H1 (cell line): Measurements from ENCODE around the gene BMP4. TPM values are rescaled to one million over a fixed set of nuclear protein-coding genes. Genes with fewer than 3 reads are reported as not detected.
A peak's percentile ranks its signal among the peaks of the same experiment; 100 is the strongest.

Experiments used
- CTCF ChIA-PET: fragments of 300-600 bp; sonication (Branson Sonifier 250); formaldehyde crosslinking; loops from one replicate; lab custom pipeline; 2021; ENCODE audit not compliant: partially characterized antibody; lab: Charles Lee
- POLR2A ChIA-PET: fragments of 300-600 bp; sonication (Branson Sonifier 250); formaldehyde crosslinking; loops from one replicate; lab custom pipeline; 2021; ENCODE audit warnings: inconsistent platforms; ENCODE audit not compliant: partially characterized antibody; lab: Charles Lee
- DNase-seq, 2 experiments: peaks; one replicate each; pipeline versions ENCODE4 v3.0.0 to v3.0.0-alpha.2; 2010 to 2022; ENCODE audit warnings: low spot score in 2 of 2, low read depth in 1 of 2, mixed read lengths in 1 of 2
- FAIRE-seq: peaks from 2 replicates; lab custom pipeline; 2011; peaks lifted over from hg19 to GRCh38; lab: Jason Lieb, UNC
- H2AFZ ChIP-seq: 2 replicates; pipeline ENCODE4 v1.8.1; 2012; ENCODE audit warnings: low read length, inconsistent platforms
- H2AK5ac ChIP-seq: 2 replicates; pipeline ENCODE4 v1.6.1; 2013; ENCODE audit warnings: low read depth, low read length
- H2BK120ac ChIP-seq: replicated peaks from 2 replicates; pipeline ENCODE3; 2013; ENCODE audit warnings: low read depth, low read length, inconsistent platforms
- H2BK12ac ChIP-seq: 2 replicates; pipeline ENCODE4 v1.6.1; 2013; ENCODE audit warnings: low read depth, low read length
- H2BK15ac ChIP-seq: 2 replicates; pipeline ENCODE4 v1.6.1; 2013; ENCODE audit warnings: low read length
- H2BK20ac ChIP-seq: 2 replicates; pipeline ENCODE4 v1.6.1; 2013; ENCODE audit warnings: low read length
- H2BK5ac ChIP-seq: 2 replicates; pipeline ENCODE4 v1.6.1; 2013; ENCODE audit warnings: low read depth, low read length
- H3K14ac ChIP-seq: 2 replicates; pipeline ENCODE4 v1.6.1; 2013; ENCODE audit warnings: inconsistent platforms; ENCODE audit not compliant: insufficient read length
- H3K18ac ChIP-seq: 2 replicates; pipeline ENCODE4 v1.6.1; 2013; ENCODE audit warnings: low read length; ENCODE audit errors: extremely low read depth
- H3K23ac ChIP-seq: 2 replicates; pipeline ENCODE4 v1.6.1; 2013; ENCODE audit warnings: inconsistent platforms; ENCODE audit not compliant: insufficient read length
- H3K23me2 ChIP-seq: 2 replicates; pipeline ENCODE4 v1.6.1; 2013; ENCODE audit warnings: low read depth, low read length
- H3K27ac ChIP-seq: 2 replicates; pipeline ENCODE4 v1.6.1; 2011; ENCODE audit warnings: low read depth, low read length, inconsistent platforms
- H3K27me3 ChIP-seq, 4 experiments: replicated peaks in 1 of 4; 1 replicate in 1 of 4; 2 replicates in 3 of 4; pipeline versions ENCODE4 v1.6.1 to v1.8.1; 2011 to 2013; ENCODE audit warnings: low read length in 3 of 4, mild to moderate bottlenecking in 3 of 4, inconsistent platforms in 2 of 4, mixed read lengths in 2 of 4, moderate library complexity in 1 of 4; ENCODE audit not compliant: control insufficient read depth in 3 of 4, insufficient read depth in 3 of 4; ENCODE audit errors: extremely low read depth in 1 of 4
- H3K36me3 ChIP-seq, 4 experiments: 2 replicates each; pipeline versions ENCODE4 v1.6.1 to v1.8.1; 2011 to 2013; ENCODE audit warnings: mild to moderate bottlenecking in 4 of 4, low read length in 3 of 4, moderate library complexity in 2 of 4, control low read depth in 1 of 4, inconsistent platforms in 1 of 4; ENCODE audit not compliant: insufficient read depth in 4 of 4, control insufficient read depth in 2 of 4
- H3K4ac ChIP-seq: replicated peaks from 2 replicates; pipeline ENCODE3; 2013; ENCODE audit warnings: low read length, low read depth, mixed read lengths, inconsistent platforms; ENCODE audit not compliant: insufficient read length
- H3K4me1 ChIP-seq, 4 experiments: replicated peaks in 1 of 4; 1 replicate in 1 of 4; 2 replicates in 3 of 4; pipeline versions ENCODE4 v1.6.1 to v1.8.1; 2011 to 2013; ENCODE audit warnings: low read length in 3 of 4, inconsistent platforms in 2 of 4, mixed read lengths in 1 of 4; ENCODE audit not compliant: insufficient read depth in 4 of 4, control insufficient read depth in 3 of 4
- H3K4me2 ChIP-seq, 2 experiments: 2 replicates each; pipeline versions ENCODE4 v1.6.1 to v1.8.1; 2011 to 2013; ENCODE audit warnings: low read depth in 2 of 2, low read length in 2 of 2, control low read depth in 1 of 2, inconsistent platforms in 1 of 2, mild to moderate bottlenecking in 1 of 2; ENCODE audit not compliant: insufficient read depth in 1 of 2
- H3K4me3 ChIP-seq, 4 experiments: fragments of 200-600, 300-600 bp in 1 of 4; sonication (generic), shearing (Covaris generic), sonication (Bioruptor Twin) in 1 of 4; 2 replicates each; pipeline versions ENCODE4 v1.5.1 to v1.8.1; 2011 to 2016; ENCODE audit warnings: low read length in 4 of 4, low read depth in 3 of 4, control low read depth in 2 of 4, inconsistent platforms in 2 of 4, mild to moderate bottlenecking in 2 of 4, mixed read lengths in 1 of 4, moderate library complexity in 1 of 4; ENCODE audit not compliant: insufficient read depth in 2 of 4; ENCODE audit errors: extremely low read depth in 1 of 4
- H3K56ac ChIP-seq: replicated peaks from 2 replicates; pipeline ENCODE3; 2013; ENCODE audit warnings: low read depth, mild to moderate bottlenecking, mixed read lengths, low read length, inconsistent platforms; ENCODE audit not compliant: insufficient read length
- H3K79me1 ChIP-seq: 2 replicates; pipeline ENCODE4 v1.6.1; 2013; ENCODE audit warnings: low read depth, low read length, control low read depth
- H3K79me2 ChIP-seq, 2 experiments: 2 replicates each; pipeline versions ENCODE4 v1.6.1 to v1.8.1; 2012 to 2013; ENCODE audit warnings: low read length in 2 of 2, mild to moderate bottlenecking in 2 of 2, inconsistent platforms in 1 of 2; ENCODE audit not compliant: insufficient read depth in 2 of 2, control insufficient read depth in 1 of 2
- H3K9ac ChIP-seq, 4 experiments: replicated peaks in 1 of 4; 1 replicate in 1 of 4; 2 replicates in 3 of 4; pipeline versions ENCODE4 v1.6.1 to v1.8.1; 2011 to 2013; ENCODE audit warnings: low read depth in 3 of 4, low read length in 3 of 4, control low read depth in 2 of 4, mild to moderate bottlenecking in 2 of 4, moderate library complexity in 2 of 4, inconsistent platforms in 1 of 4; ENCODE audit errors: extremely low read depth in 1 of 4
- H3K9me3 ChIP-seq, 2 experiments: 2 replicates each; pipeline versions ENCODE4 v1.6.1 to v1.8.1; 2012 to 2013; ENCODE audit warnings: mild to moderate bottlenecking in 2 of 2, moderate library complexity in 2 of 2, control low read depth in 1 of 2, inconsistent platforms in 1 of 2, low read depth in 1 of 2, low read length in 1 of 2, mixed read lengths in 1 of 2; ENCODE audit not compliant: insufficient read depth in 2 of 2
- H4K20me1 ChIP-seq, 2 experiments: replicated peaks in 1 of 2; 2 replicates each; pipeline versions ENCODE3 to v1.8.1; 2011 to 2013; ENCODE audit warnings: inconsistent platforms in 2 of 2, low read length in 2 of 2, mild to moderate bottlenecking in 1 of 2; ENCODE audit not compliant: insufficient read depth in 2 of 2, control insufficient read depth in 1 of 2
- H4K5ac ChIP-seq: 2 replicates; pipeline ENCODE4 v1.6.1; 2013; ENCODE audit warnings: low read length, low read depth, mixed read lengths, inconsistent platforms; ENCODE audit not compliant: insufficient read length
- H4K8ac ChIP-seq: 2 replicates; pipeline ENCODE4 v1.8.0; 2013; ENCODE audit warnings: mild to moderate bottlenecking, moderate library complexity, low read length, inconsistent platforms; ENCODE audit not compliant: insufficient read depth; ENCODE audit errors: extremely low read depth
- H4K91ac ChIP-seq: replicated peaks from 2 replicates; pipeline ENCODE3; 2013; ENCODE audit warnings: low read length, mixed read lengths, inconsistent platforms; ENCODE audit not compliant: insufficient read length
- BCL11A ChIP-seq, 2 experiments: IDR thresholded peaks; one replicate each; pipeline ENCODE4 v1.6.1; 2011; ENCODE audit warnings: low read depth in 2 of 2, low read length in 2 of 2, mild to moderate bottlenecking in 2 of 2
- CEBPB ChIP-seq: IDR thresholded peaks from 2 replicates; pipeline ENCODE4 v1.6.1; 2012; ENCODE audit warnings: low read depth, low read length
- GABPA ChIP-seq: IDR thresholded peaks from 2 replicates; pipeline ENCODE4 v1.6.1; 2011; ENCODE audit warnings: mild to moderate bottlenecking, low read length, moderate library complexity, borderline replicate concordance; ENCODE audit not compliant: insufficient read depth
- JUND ChIP-seq: IDR thresholded peaks from 2 replicates; pipeline ENCODE4 v1.6.1; 2011; ENCODE audit warnings: mild to moderate bottlenecking, improper control_type of control experiment, low read length
- KDM4A ChIP-seq: IDR thresholded peaks from one replicate; pipeline ENCODE4 v1.7.1; 2012; ENCODE audit warnings: low read depth, mild to moderate bottlenecking, moderate library complexity, low read length, inconsistent platforms; ENCODE audit not compliant: severe bottlenecking
- MAFK ChIP-seq: IDR thresholded peaks from 2 replicates; pipeline ENCODE4 v1.6.1; 2012; ENCODE audit warnings: low read depth, mild to moderate bottlenecking, improper control_type of control experiment, low read length
- POLR2A ChIP-seq, 2 experiments: IDR thresholded peaks; 1 replicate in 1 of 2; 2 replicates in 1 of 2; pipeline ENCODE4 v1.6.1; 2011; ENCODE audit warnings: low read depth in 2 of 2, low read length in 2 of 2, mild to moderate bottlenecking in 2 of 2; ENCODE audit errors: control extremely low read depth in 1 of 2
- RAD21 ChIP-seq, 2 experiments: IDR thresholded peaks in 1 of 2; conservative IDR thresholded peaks in 1 of 2; 2 replicates each; pipeline ENCODE4 v1.6.1; 2011; ENCODE audit warnings: low read depth in 2 of 2, low read length in 2 of 2, improper control_type of control experiment in 1 of 2, inconsistent platforms in 1 of 2, mild to moderate bottlenecking in 1 of 2, moderate library complexity in 1 of 2
- RXRA ChIP-seq: IDR thresholded peaks from 2 replicates; pipeline ENCODE4 v1.6.1; 2011; ENCODE audit warnings: low read depth, mild to moderate bottlenecking, low read length, moderate library complexity; ENCODE audit not compliant: insufficient read depth
- SP1 ChIP-seq: IDR thresholded peaks from 2 replicates; pipeline ENCODE4 v1.6.1; 2011; ENCODE audit warnings: low read depth, low read length
- SP4 ChIP-seq: IDR thresholded peaks from 2 replicates; pipeline ENCODE4 v1.6.1; 2012; ENCODE audit warnings: low read length, inconsistent platforms
- WGBS, 2 experiments: shearing (Covaris generic) in 1 of 2; methylation state at CpG; one replicate each; pipeline versions ENCODE4 v1.1.6 to v1.1.7; 2013 to 2015; ENCODE audit warnings: low lambda C conversion rate in 2 of 2, mixed read lengths in 2 of 2, inconsistent platforms in 1 of 2, low coverage in 1 of 2, missing lambda C conversion rate in 1 of 2; ENCODE audit not compliant: insufficient replicate concordance in 2 of 2, insufficient coverage in 1 of 2, insufficient read length in 1 of 2; ENCODE audit errors: extremely low coverage in 1 of 2, missing lambda C conversion rate in 1 of 2; 5-methylcytosine and 5-hydroxymethylcytosine counted together
- polyA plus RNA-seq, 7 experiments: library from polyadenylated mRNA; depleted of rRNA in 3 of 7; stranded (reverse) in 5 of 7; unstranded in 2 of 7; fragments of >200 nt in 5 of 7; fragments of 200-250 nt in 2 of 7; gene quantifications; 1 replicate in 5 of 7; 2 replicates in 1 of 7; 4 replicates in 1 of 7; pipeline versions ENCODE4 v1.2.1 to v1.2.3, GENCODE V29; 2011 to 2013; ENCODE audit warnings: missing spikeins in 2 of 7, mixed read lengths in 2 of 7
- total RNA-seq: library from RNA; stranded (reverse); fragmentation: NEBNext Ultra II Directional; extraction: Animal tissue kit (Norgen Biotek cat#: 25700); gene quantifications from 2 replicates; pipeline ENCODE4 v1.2.1, GENCODE V29; 2021

The BMP4 gene
- total and polyA plus RNA-seq, 2 of the 8 experiments (the other 6 are each of a cell fraction or from before 2014, with no cell fraction given): 2.3 to 5.4 TPM

DNA sequence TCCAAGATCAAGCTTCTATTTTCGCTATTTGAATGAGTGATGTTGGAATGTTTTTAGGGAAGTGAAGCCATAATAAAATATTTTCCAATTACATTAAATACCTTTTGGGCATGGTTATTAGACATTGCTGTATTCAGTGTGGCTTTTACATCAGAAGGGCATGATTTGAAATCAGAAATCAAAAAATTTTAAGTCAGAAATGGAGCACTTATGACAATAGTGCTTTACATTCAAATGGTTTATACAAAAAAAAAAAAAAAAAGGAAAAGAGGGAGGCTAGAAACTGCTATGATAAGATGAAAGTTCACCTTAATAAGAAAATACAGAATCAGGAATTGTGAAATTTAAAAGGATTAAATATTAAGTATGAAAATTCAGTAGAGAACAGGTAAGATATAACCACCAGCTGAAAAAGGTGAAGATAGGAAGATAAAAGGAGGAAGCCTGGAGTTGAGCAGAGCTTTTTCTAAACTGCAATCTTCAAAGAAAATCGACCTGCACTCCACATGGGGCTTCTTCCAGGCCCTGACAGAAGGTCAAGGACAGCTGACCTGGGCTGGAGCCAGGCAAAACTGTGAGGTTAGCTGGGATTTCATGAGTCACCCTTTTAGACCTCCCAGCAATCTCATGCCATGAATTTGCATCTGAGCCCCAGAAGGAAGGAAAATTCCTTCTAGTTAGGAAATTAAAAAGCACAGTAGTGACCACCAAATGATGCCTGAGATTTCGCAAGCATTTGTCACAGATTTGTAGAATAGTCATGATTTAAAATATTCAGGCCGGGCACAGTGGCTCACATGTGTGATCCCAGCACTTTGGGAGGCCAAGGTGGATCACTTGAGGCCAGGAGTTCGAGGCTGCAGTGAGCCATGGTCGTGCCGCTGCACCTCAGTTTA, 23.4 kb upstream of the BMP4 start:
- Histone ChIP-seq H3K56ac (no peak overlapping the region), H2BK12ac (peak overlapping the region; percentile 97; the same call in 1 of the 2 replicates), H3K27ac (no peak overlapping the region), H2BK20ac (peak overlapping the region; percentile 80; the same call in 1 of the 2 replicates), H3K4ac (no peak overlapping the region), H2AK5ac (no peak overlapping the region), H3K9me3 (peaks cover 9 to 10% of the 10 kb centered on the region in 2 experiments), H3K4me3 (peak overlapping the region in 1 of 4 experiments; percentile 2; a peak in 1 of 8 replicates), H3K79me1 (no peaks in the 10 kb centered on the region), H3K4me1 (peaks cover 6 to 33% (median 26%) of the 10 kb centered on the region in 4 experiments; a peak in 6 of 7 replicates), H3K18ac (no peak overlapping the region; the same call in 1 of the 2 replicates), H3K27me3 (peaks cover 0 to 12% (median 4%) of the 10 kb centered on the region in 4 experiments; a peak in 4 of 7 replicates), H3K23ac (no peak overlapping the region), H4K20me1 (no peaks in the 10 kb centered on the region), H4K5ac (no peak overlapping the region), H2BK15ac (no peak overlapping the region), H4K91ac (no peak overlapping the region), H4K8ac (no peak overlapping the region), H2AFZ (no peak overlapping the region), H3K79me2 (no peaks in the 10 kb centered on the region), H3K9ac (no peak overlapping the region), H3K23me2 (no peaks in the 10 kb centered on the region), H2BK5ac (peak overlapping the region; percentile 95; the same call in 1 of the 2 replicates), H2BK120ac (no peak overlapping the region), H3K4me2 (peak overlapping the region; percentile 5 to 26; a peak in 3 of 4 replicates), H3K14ac (no peak overlapping the region), H3K36me3 (peaks cover 0 to 5% (median 2%) of the 10 kb centered on the region in 4 experiments; a peak in 2 of 8 replicates)
- WGBS, 2 experiments: 75% methylated on average over 7 of the region's 7 CpGs; no CpG with 5 or more reads in 1 of the 2 experiments
- FAIRE-seq (peak; percentile 13), DNase-seq (peak in 1 of 2 experiments; percentile 49)
- ChIA-PET POLR2A (interaction anchor here (1.3 to 2.7 kb wide), 2 partner anchors 27 to 34 kb away, joined by 3 to 7 read pairs; no protein-coding TSS in a partner anchor), CTCF (interaction anchor here (0.9 to 3.5 kb wide), 7 partner anchors 17 to 369 kb away, joined by 3 to 16 read pairs (median 3); partner anchors contain the start of gene BMP4)
- TF ChIP-seq BCL11A (IDR thresholded peaks at IDR 0.05; ENCODE audit: low read depth in 2 of 2, low read length in 2 of 2) (no peak), KDM4A (no peak), JUND (peak; percentile 75), SP1 (no peak), POLR2A (IDR thresholded peaks at IDR 0.05; ENCODE audit: control extremely low read depth in 1 of 2, low read depth in 2 of 2, low read length in 2 of 2) (no peak), MAFK (peak; percentile 70), SP4 (no peak), RXRA (no peak), CEBPB (no peak), RAD21 (IDR thresholded peaks at IDR 0.05 in 1 of 2, conservative IDR thresholded peaks at IDR 0.05 in 1 of 2; ENCODE audit: low read depth in 2 of 2, low read length in 2 of 2) (no peak), GABPA (no peak)
